Measurements from ENCODE around the gene WASHC4.

DNA sequence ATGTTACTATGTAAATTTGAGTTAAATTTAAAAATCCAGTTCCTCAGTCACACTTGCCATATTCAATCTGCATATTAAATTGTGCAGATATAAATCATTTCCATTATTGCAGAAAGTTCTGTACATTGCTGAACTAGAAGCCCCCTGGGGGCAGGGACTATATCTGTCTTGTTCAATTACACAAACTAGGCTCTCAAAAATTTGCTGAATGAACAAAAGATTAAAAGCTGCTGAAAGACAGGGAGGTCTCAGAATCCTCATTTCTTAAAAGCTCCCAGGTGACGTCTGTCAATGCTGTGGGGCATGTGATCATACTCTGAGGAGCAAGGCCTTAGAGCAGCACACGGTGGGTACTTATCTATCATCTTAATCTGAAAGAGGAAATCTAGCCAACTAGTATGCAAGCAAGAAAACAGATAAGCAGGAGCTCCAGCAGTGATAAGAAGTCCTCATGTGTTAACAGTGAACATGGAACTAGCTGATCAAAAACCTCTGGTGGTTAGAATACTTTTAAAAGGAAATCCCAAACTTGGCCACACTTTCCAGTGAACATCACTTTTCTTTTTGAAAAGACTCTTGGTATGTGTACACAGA lies 68.0 kb downstream of the WASHC4 start:
- TF ChIP-seq, protein P1, sequence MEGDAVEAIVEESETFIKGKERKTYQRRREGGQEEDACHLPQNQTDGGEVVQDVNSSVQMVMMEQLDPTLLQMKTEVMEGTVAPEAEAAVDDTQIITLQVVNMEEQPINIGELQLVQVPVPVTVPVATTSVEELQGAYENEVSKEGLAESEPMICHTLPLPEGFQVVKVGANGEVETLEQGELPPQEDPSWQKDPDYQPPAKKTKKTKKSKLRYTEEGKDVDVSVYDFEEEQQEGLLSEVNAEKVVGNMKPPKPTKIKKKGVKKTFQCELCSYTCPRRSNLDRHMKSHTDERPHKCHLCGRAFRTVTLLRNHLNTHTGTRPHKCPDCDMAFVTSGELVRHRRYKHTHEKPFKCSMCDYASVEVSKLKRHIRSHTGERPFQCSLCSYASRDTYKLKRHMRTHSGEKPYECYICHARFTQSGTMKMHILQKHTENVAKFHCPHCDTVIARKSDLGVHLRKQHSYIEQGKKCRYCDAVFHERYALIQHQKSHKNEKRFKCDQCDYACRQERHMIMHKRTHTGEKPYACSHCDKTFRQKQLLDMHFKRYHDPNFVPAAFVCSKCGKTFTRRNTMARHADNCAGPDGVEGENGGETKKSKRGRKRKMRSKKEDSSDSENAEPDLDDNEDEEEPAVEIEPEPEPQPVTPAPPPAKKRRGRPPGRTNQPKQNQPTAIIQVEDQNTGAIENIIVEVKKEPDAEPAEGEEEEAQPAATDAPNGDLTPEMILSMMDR (IDR thresholded peaks at IDR 0.05) = no peak
- TF ChIP-seq, protein P2, sequence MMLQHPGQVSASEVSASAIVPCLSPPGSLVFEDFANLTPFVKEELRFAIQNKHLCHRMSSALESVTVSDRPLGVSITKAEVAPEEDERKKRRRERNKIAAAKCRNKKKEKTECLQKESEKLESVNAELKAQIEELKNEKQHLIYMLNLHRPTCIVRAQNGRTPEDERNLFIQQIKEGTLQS (CRISPR knock-in tag; conservative IDR thresholded peaks at IDR 0.05) = no peak
- no peak for TF ChIP-seq SP1 (CRISPR knock-in tag; conservative IDR thresholded peaks at IDR 0.05)
